Erythroblast (primary cell): ENCODE results near the gene SSX2IP.
"Not testable (repeated sequence)": the region's sequence is repeated elsewhere in the genome, so short reads cannot be mapped to it uniquely, and the experiment has no call there.

Experiments
- DNase-seq, 2 experiments: peaks; one replicate each; lab custom pipeline; 2025; lab: John Stamatoyannopoulos, UW
- GATA1 ChIP-seq: IDR thresholded peaks from 2 replicates; pipeline ENCODE4 v1.6.1; 2011; ENCODE audit warnings: low read depth, mild to moderate bottlenecking, control low read depth, low read length, moderate library complexity
- POLR2A ChIP-seq: IDR thresholded peaks from 2 replicates; pipeline ENCODE4 v1.6.1; 2011; ENCODE audit warnings: mild to moderate bottlenecking, low read length

Gene SSX2IP, protein sequence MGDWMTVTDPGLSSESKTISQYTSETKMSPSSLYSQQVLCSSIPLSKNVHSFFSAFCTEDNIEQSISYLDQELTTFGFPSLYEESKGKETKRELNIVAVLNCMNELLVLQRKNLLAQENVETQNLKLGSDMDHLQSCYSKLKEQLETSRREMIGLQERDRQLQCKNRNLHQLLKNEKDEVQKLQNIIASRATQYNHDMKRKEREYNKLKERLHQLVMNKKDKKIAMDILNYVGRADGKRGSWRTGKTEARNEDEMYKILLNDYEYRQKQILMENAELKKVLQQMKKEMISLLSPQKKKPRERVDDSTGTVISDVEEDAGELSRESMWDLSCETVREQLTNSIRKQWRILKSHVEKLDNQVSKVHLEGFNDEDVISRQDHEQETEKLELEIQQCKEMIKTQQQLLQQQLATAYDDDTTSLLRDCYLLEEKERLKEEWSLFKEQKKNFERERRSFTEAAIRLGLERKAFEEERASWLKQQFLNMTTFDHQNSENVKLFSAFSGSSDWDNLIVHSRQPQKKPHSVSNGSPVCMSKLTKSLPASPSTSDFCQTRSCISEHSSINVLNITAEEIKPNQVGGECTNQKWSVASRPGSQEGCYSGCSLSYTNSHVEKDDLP

GRCh38 chr1:84690397-84691121 lies at the start of gene SSX2IP:
SSX2IP (minus strand) TSS chr1:84690461; CDS start chr1:84671219, 19,242 bp downstream.
- peak; percentile 98 to 99 for DNase-seq
- TF ChIP-seq POLR2A = peak; percentile 64
- TF ChIP-seq GATA1 = no peak

DNA sequence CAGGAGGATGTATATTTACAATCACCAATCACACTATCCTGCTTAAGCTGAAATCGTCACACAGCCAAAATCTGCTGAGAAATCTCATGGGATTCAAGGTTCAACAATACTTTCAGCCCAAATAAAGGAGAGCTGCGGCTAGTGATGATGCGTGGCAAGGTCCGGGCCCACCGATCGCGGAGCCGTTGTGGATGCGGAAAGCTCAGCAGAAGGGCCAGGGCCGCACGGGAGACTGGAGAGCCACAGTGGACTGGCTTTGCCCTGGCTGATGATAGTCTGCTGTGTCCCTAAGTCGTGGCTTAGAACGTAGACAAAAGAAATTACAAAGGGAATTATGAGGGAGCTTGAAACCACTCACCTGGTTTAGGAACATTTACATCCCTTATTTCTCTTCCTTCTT lies 48.0 kb upstream of the SSX2IP start:
- DNase-seq = no peak
- TF ChIP-seq POLR2A (no peak), GATA1 (no peak)

- DNase-seq = no peak
- TF ChIP-seq GATA1 (no peak), POLR2A (no peak)
These were observed 47.3 kb upstream of the SSX2IP start for GRCh38 chr1:84737590-84737989.

- TF ChIP-seq POLR2A (no peak), GATA1 (no peak)
- no peak for DNase-seq
These were observed 46.7 kb upstream of the SSX2IP start for GRCh38 chr1:84736944-84737343.

DNA sequence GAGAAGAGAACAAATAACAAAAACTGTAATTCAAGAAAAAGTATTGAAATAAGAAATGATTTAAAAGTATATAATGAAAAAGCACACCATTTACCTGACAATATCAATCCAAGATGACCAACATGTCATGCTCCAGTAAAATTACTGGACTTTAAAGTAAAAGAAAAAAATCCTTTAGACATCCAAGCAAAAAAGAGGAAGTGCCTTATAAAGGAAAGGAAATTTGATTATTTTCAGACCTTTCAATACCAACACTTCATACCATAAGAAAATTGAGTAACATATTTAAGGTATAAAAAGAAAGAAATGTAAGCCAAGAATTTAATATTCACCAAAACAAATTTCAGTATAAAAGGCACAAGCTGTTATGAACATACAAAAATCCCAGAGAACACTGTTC lies 46.2 kb upstream of the SSX2IP start:
- no peak for DNase-seq
- TF ChIP-seq GATA1 (no peak), POLR2A (no peak)

DNA sequence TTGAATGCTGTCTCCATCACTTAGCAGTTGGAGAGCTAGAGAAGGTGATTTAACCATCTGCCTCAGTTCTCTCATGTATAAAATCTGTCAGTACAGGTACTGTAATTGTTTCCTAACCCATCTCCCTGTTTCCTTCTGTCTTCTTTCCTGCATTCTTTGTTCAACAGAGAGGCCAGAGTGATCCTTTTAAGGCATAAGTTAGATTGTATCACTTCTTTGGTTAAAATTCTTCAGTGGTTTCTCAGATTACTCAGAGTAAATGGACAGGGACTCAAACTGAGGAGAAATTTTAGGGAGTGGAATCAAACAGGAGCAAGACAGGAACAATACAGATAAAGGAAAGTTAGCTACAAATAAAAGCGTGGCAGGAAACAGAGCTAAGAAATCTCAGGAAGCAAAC lies 45.2 kb upstream of the SSX2IP start:
- TF ChIP-seq POLR2A (no peak), GATA1 (no peak)
- DNase-seq = no peak

GRCh38 chr1:84732520-84732919 lies 42.3 kb upstream of the SSX2IP start:
- DNase-seq = no peak
- TF ChIP-seq POLR2A = no peak
- TF ChIP-seq GATA1 = no peak

GRCh38 chr1:84731519-84731918 lies 41.3 kb upstream of the SSX2IP start:
- TF ChIP-seq GATA1 (no peak), POLR2A (no peak)
- no peak for DNase-seq

- not testable (repeated sequence) for DNase-seq
These were observed 37.5 kb upstream of the SSX2IP start for GRCh38 chr1:84727711-84728110.

DNA sequence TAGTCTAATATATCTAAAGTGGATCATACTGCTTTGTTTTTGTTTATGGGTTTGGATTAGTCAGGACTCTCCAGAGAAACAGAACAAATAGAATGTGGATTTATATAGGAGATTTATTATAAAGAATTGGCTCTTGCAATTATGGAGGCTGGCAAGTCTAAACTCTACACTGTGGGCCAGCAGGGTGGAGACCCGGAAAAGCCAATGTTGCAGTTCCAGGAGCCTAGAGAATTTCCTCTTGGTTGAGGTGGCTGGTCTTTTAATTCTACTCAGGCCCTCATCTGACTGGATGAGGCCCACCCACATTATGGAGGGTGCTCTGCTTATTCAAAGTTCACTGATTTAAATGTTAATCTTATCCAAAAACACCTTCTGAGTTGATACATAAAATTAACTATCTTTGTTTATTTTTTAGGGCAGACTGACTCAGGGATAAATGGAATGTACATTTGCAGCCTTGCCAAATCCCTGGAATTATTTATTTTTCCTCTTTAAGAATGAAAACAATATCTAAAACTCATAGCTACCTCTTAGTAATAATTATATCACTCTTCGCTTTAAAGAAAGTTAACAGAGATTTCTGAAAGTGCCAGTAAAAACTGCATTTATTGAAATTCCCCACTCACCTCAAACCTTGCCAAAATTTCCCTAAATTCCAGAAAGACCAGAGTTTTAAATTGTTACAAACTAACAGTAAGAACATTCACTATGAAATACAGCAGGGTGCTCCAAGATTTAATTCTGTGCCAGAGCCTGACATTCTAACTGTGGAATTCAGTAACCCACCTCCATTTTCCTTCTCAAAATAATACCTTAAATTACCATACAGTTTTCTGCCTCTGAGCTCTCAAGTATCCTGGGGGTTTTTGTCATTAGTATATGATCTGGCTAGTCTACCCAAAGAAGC lies 36.6 kb upstream of the SSX2IP start:
- TF ChIP-seq POLR2A (no peak), GATA1 (no peak)
- DNase-seq = no peak

DNA sequence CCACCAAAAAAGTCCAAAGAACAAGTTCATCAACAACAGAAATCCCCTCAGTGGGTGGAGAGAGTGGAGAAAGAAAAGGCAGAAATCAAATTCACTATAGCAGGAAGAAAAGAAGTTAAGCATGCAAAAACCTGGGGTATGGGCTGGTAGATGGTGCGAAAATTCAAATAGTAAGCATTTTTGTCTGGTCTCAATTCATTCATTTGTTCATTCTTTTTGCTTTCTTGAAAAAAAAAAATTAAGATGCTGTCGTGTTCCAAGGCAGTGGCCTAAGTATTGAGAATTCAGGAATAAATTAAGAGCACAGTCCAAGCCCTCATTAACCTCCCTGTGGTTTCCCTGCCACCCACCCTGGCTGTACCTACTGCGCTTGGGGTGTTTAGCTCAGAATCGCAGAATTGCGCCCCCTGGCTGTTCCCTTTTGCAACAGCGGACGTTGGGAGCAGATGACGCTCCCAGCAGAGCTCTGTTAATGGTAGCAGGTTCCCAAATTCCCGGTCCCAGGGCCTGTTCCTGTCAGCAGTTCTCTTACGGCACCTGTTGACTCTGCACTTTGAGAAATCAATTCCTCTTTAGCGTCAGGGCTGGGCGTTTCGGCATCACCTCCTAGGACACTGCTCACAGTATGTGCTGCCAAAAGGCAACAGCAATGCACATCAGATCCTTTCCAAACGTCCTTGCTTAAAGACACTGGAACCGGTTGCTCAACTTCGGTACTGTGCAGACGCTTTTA lies 34.0 kb upstream of the SSX2IP start:
- TF ChIP-seq POLR2A (no peak), GATA1 (no peak)
- DNase-seq = peak; percentile 58 to 77

- DNase-seq = no peak
- no peak for TF ChIP-seq POLR2A
- TF ChIP-seq GATA1 = no peak
These were observed 32.5 kb upstream of the SSX2IP start for GRCh38 chr1:84722794-84723193.

DNA sequence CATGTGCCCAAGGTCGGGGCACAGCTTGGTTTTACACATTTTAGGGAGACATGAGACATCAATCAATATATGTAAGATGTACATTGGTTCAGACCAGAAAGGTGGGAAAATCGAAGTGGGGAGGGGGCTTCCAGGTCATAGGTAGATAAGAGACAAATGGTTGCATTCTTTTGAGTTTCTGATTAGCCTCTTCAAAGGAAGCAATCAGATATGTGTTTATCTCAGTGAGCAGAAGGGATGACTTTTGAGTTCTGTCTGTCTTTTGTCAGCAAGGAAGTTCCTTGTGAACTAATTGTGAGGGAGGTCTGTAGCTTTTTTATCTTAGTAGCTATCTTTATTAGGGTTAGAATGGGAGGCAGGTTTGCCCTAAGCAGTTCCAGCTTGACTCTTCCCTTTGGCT lies 31.6 kb upstream of the SSX2IP start:
- peak; percentile 13 to 34 for DNase-seq
